ENCODE measurements around the gene CD22.

Gene CD22

GRCh38 chr19:35292421-35293362, 36.3 kb upstream of the CD22 start:
- no peak overlapping the region for H3K4me3 ChIP-seq (ENCODE audit: control insufficient read depth, low read depth, low read length)
- TF ChIP-seq CTCF (conservative IDR thresholded peaks at IDR 0.05; ENCODE audit: control insufficient read depth, insufficient read depth, low read depth, low read length): no peak
- no peak for DNase-seq (ENCODE audit: low read depth)

DNA sequence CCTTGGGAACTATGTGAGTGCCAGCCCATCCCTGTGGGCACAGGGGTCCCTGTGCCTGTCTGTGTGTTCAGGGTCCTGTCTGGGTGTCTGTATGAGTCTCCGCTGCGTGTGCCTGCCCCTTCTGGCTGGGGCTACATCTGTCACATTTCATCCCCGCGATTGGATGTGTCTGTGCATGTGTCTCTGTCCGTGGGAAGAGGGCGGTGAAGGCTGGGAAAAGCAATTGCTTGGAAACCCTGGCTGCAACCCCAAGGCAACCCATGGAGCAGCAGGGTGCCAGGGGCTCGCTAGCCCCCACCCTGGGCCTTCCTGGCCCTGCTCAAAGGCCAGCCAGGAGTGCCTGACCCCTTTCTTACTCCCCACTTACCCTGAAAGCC, 35.6 kb upstream of the CD22 start:
- no peak for TF ChIP-seq CTCF (conservative IDR thresholded peaks at IDR 0.05; ENCODE audit: control insufficient read depth, insufficient read depth, low read depth, low read length)
- H3K4me3 ChIP-seq (ENCODE audit: control insufficient read depth, low read depth, low read length): no peak overlapping the region
- DNase-seq (ENCODE audit: low read depth): no peak

- H3K4me3 ChIP-seq (ENCODE audit: control insufficient read depth, low read depth, low read length): no peak overlapping the region
- DNase-seq (ENCODE audit: low read depth): no peak
- TF ChIP-seq CTCF (conservative IDR thresholded peaks at IDR 0.05; ENCODE audit: control insufficient read depth, insufficient read depth, low read depth, low read length): no peak
These were observed 35.2 kb upstream of the CD22 start for GRCh38 chr19:35293808-35294207.

GRCh38 chr19:35294328-35294727, 34.7 kb upstream of the CD22 start:
- no peak for DNase-seq (ENCODE audit: low read depth)
- no peak for TF ChIP-seq CTCF (conservative IDR thresholded peaks at IDR 0.05; ENCODE audit: control insufficient read depth, insufficient read depth, low read depth, low read length)
- no peak overlapping the region for H3K4me3 ChIP-seq (ENCODE audit: control insufficient read depth, low read depth, low read length)

GRCh38 chr19:35294859-35295791, 33.9 kb upstream of the CD22 start:
- TF ChIP-seq CTCF (conservative IDR thresholded peaks at IDR 0.05; ENCODE audit: control insufficient read depth, insufficient read depth, low read depth, low read length): no peak
- no peak overlapping the region for H3K4me3 ChIP-seq (ENCODE audit: control insufficient read depth, low read depth, low read length)

GRCh38 chr19:35295792-35296462, 33.1 kb upstream of the CD22 start:
- no peak for DNase-seq (ENCODE audit: low read depth)
- no peak for TF ChIP-seq CTCF (conservative IDR thresholded peaks at IDR 0.05; ENCODE audit: control insufficient read depth, insufficient read depth, low read depth, low read length)
- no peak overlapping the region for H3K4me3 ChIP-seq (ENCODE audit: control insufficient read depth, low read depth, low read length)

More at GRCh38 chr19:35294859-35295791, 33.9 kb upstream of the CD22 start:
- DNase-seq (ENCODE audit: low read depth): no peak

Measured in fibroblast of mammary gland (primary cell).